Activated naive CD8-positive, alpha-beta T cell treated with anti-CD3 and anti-CD28 coated beads, Interleukin-2, amount 10 ng/mL, durations not matched to agents 7 days and 5 days (primary cell): ENCODE measurements around the gene DDX24. TPM values are rescaled to one million over a fixed set of nuclear protein-coding genes. Genes with fewer than 3 reads are reported as not detected.

Experiments
- ATAC-seq: fragments of 150-1000 bp; cut with Tn5 transposase; one replicate; pipeline ENCODE4 v1.10.0; 2021; ENCODE audit warnings: low read depth, moderate library complexity
- POLR2A ChIA-PET: fragments of 350-600 bp; sonication (Branson Sonifier 250); formaldehyde crosslinking; loops from one replicate; lab custom pipeline; 2021; ENCODE audit warnings: antibody characterized with exemption; lab: Charles Lee
- DNase-seq: peaks from one replicate; pipeline ENCODE4 v3.0.0; 2021
- H3K27ac Mint-ChIP-seq: one replicate; pipeline ENCODE4 v1.8.0; 2022; ENCODE audit warnings: mild to moderate bottlenecking, mixed read lengths
- H3K27me3 Mint-ChIP-seq: one replicate; pipeline ENCODE4 v1.8.0; 2022; ENCODE audit warnings: mild to moderate bottlenecking, moderate library complexity, mixed read lengths
- H3K36me3 Mint-ChIP-seq: one replicate; pipeline ENCODE4 v1.8.0; 2021; ENCODE audit warnings: mild to moderate bottlenecking, mixed read lengths
- H3K4me1 Mint-ChIP-seq: one replicate; pipeline ENCODE4 v1.8.0; 2021; ENCODE audit warnings: mixed read lengths
- H3K4me3 Mint-ChIP-seq: one replicate; pipeline ENCODE4 v1.8.0; 2022; ENCODE audit warnings: mild to moderate bottlenecking, moderate library complexity, mixed read lengths
- H3K9me3 Mint-ChIP-seq: one replicate; pipeline ENCODE4 v1.8.0; 2021; ENCODE audit warnings: mixed read lengths
- total RNA-seq, 2 experiments: library from RNA; stranded (reverse); gene quantifications; one replicate each; pipeline ENCODE4 v1.2.3, GENCODE V29; 2021

DDX24 gene
- total RNA-seq, 2 experiments from 2014 or later = 232 to 237 TPM

- peak overlapping the region; percentile 47 for H3K27ac Mint-ChIP-seq
- no peaks in the 10 kb centered on the region for H3K27me3 Mint-ChIP-seq
- POLR2A ChIA-PET = no interaction called here
- no peak overlapping the region for H3K4me3 Mint-ChIP-seq
- ATAC-seq = no peak
- no peaks in the 10 kb centered on the region for H3K9me3 Mint-ChIP-seq
- H3K36me3 Mint-ChIP-seq = peaks cover 22% of the 10 kb centered on the region
- DNase-seq = no peak
- H3K4me1 Mint-ChIP-seq = peaks cover 14% of the 10 kb centered on the region
Observed at GRCh38 chr14:94047581-94047980, 33.4 kb downstream of the DDX24 start.

- POLR2A ChIA-PET = no interaction called here
- no peaks in the 10 kb centered on the region for H3K9me3 Mint-ChIP-seq
Observed at GRCh38 chr14:94046696-94047250, 34.2 kb downstream of the DDX24 start.

GRCh38 chr14:94045563-94046345 lies 35.2 kb downstream of the DDX24 start:
- peak; percentile 22 for DNase-seq
- POLR2A ChIA-PET = no interaction called here
- H3K36me3 Mint-ChIP-seq = peaks cover 13% of the 10 kb centered on the region
- H3K27me3 Mint-ChIP-seq = no peaks in the 10 kb centered on the region
- no peak overlapping the region for H3K4me3 Mint-ChIP-seq
- peaks cover 8% of the 10 kb centered on the region for H3K4me1 Mint-ChIP-seq
- no peak overlapping the region for H3K27ac Mint-ChIP-seq
- ATAC-seq = no peak
- no peaks in the 10 kb centered on the region for H3K9me3 Mint-ChIP-seq

More at GRCh38 chr14:94046696-94047250, 34.2 kb downstream of the DDX24 start:
- Mint-ChIP-seq H3K27ac (no peak overlapping the region), H3K4me3 (no peak overlapping the region), H3K4me1 (peaks cover 9% of the 10 kb centered on the region), H3K36me3 (peaks cover 17% of the 10 kb centered on the region), H3K27me3 (no peaks in the 10 kb centered on the region)
- ATAC-seq (no peak), DNase-seq (no peak)

- Mint-ChIP-seq H3K4me1 (peaks cover 8% of the 10 kb centered on the region), H3K36me3 (peaks cover 10% of the 10 kb centered on the region), H3K4me3 (no peak overlapping the region), H3K27ac (peak overlapping the region; percentile 57), H3K9me3 (no peaks in the 10 kb centered on the region), H3K27me3 (no peaks in the 10 kb centered on the region)
- ATAC-seq = no peak
- POLR2A ChIA-PET = no interaction called here
- peak; percentile 5 for DNase-seq
Observed at GRCh38 chr14:94045101-94045500, 35.9 kb downstream of the DDX24 start.

GRCh38 chr14:94044476-94045091 lies 36.4 kb downstream of the DDX24 start:
- POLR2A ChIA-PET = no interaction called here
- no peak overlapping the region for H3K27ac Mint-ChIP-seq
- DNase-seq (peak; percentile 25), ATAC-seq (no peak)
- no peaks in the 10 kb centered on the region for H3K9me3 Mint-ChIP-seq
- peaks cover 10% of the 10 kb centered on the region for H3K36me3 Mint-ChIP-seq
- H3K27me3 Mint-ChIP-seq = no peaks in the 10 kb centered on the region
- H3K4me3 Mint-ChIP-seq = no peak overlapping the region
- H3K4me1 Mint-ChIP-seq = peaks cover 8% of the 10 kb centered on the region

- Mint-ChIP-seq H3K27ac (peak overlapping the region; percentile 15), H3K9me3 (no peaks in the 10 kb centered on the region), H3K4me3 (no peak overlapping the region), H3K4me1 (peaks cover 8% of the 10 kb centered on the region), H3K36me3 (peaks cover 10% of the 10 kb centered on the region), H3K27me3 (no peaks in the 10 kb centered on the region)
- POLR2A ChIA-PET = no interaction called here
- DNase-seq (peak; percentile 21), ATAC-seq (no peak)
Observed at GRCh38 chr14:94043756-94044475, 37.1 kb downstream of the DDX24 start.

GRCh38 chr14:94043111-94043755 lies 37.8 kb downstream of the DDX24 start:
- Mint-ChIP-seq H3K4me1 (peaks cover 8% of the 10 kb centered on the region), H3K27me3 (no peaks in the 10 kb centered on the region), H3K4me3 (no peak overlapping the region), H3K36me3 (peaks cover 7% of the 10 kb centered on the region), H3K27ac (peak overlapping the region; percentile 15), H3K9me3 (no peaks in the 10 kb centered on the region)
- POLR2A ChIA-PET = no interaction called here
- ATAC-seq (no peak), DNase-seq (peak; percentile 27)

- Mint-ChIP-seq H3K4me3 (no peak overlapping the region), H3K36me3 (peaks cover 5% of the 10 kb centered on the region), H3K27ac (no peak overlapping the region), H3K9me3 (no peaks in the 10 kb centered on the region), H3K27me3 (no peaks in the 10 kb centered on the region), H3K4me1 (peaks cover 8% of the 10 kb centered on the region)
- no peak for ATAC-seq
- peak; percentile 24 for DNase-seq
- POLR2A ChIA-PET = no interaction called here
Observed at GRCh38 chr14:94042433-94043091, 38.4 kb downstream of the DDX24 start.

- ATAC-seq = no peak
Observed at GRCh38 chr14:94041551-94042346, 39.3 kb downstream of the DDX24 start.

GRCh38 chr14:94040796-94041195 lies 40.2 kb downstream of the DDX24 start:
- Mint-ChIP-seq H3K27me3 (no peaks in the 10 kb centered on the region), H3K27ac (no peak overlapping the region), H3K4me1 (peaks cover 11% of the 10 kb centered on the region), H3K4me3 (no peak overlapping the region), H3K9me3 (no peaks in the 10 kb centered on the region), H3K36me3 (peaks cover 4% of the 10 kb centered on the region)
- POLR2A ChIA-PET = no interaction called here
- DNase-seq (no peak), ATAC-seq (no peak)

More at GRCh38 chr14:94041551-94042346, 39.3 kb downstream of the DDX24 start:
- H3K9me3 Mint-ChIP-seq = no peaks in the 10 kb centered on the region
- peaks cover 9% of the 10 kb centered on the region for H3K4me1 Mint-ChIP-seq
- H3K27me3 Mint-ChIP-seq = no peaks in the 10 kb centered on the region
- POLR2A ChIA-PET = no interaction called here
- DNase-seq = no peak
- peaks cover 5% of the 10 kb centered on the region for H3K36me3 Mint-ChIP-seq
- no peak overlapping the region for H3K4me3 Mint-ChIP-seq
- no peak overlapping the region for H3K27ac Mint-ChIP-seq

GRCh38 chr14:94040247-94040646 lies 40.8 kb downstream of the DDX24 start:
- Mint-ChIP-seq H3K9me3 (no peaks in the 10 kb centered on the region), H3K27ac (no peak overlapping the region), H3K4me3 (no peak overlapping the region), H3K36me3 (peaks cover 2% of the 10 kb centered on the region), H3K27me3 (no peaks in the 10 kb centered on the region), H3K4me1 (peaks cover 5% of the 10 kb centered on the region)
- DNase-seq = no peak
- POLR2A ChIA-PET = no interaction called here
- no peak for ATAC-seq
